WERI-Rb-1 (cell line): ENCODE data around the gene KIAA1210.
"Not testable (repeated sequence)": the region's sequence is repeated elsewhere in the genome, so short reads cannot be mapped to it uniquely, and the experiment has no call there.

Experiments used
- DNase-seq: peaks from one replicate; pipeline ENCODE4 v3.0.0-alpha.2; 2020
- H3K27ac ChIP-seq: fragments of 250-450 bp; sonication (Bioruptor Pico); 2 replicates; pipeline ENCODE4 v1.5.1; 2020; ENCODE audit warnings: mild to moderate bottlenecking, moderate library complexity
- H3K27me3 ChIP-seq: fragments of 250-450 bp; sonication (Bioruptor Pico); 2 replicates; pipeline ENCODE4 v1.5.1; 2021; ENCODE audit warnings: mild to moderate bottlenecking, low read depth, moderate library complexity; ENCODE audit not compliant: insufficient read depth, severe bottlenecking
- H3K36me3 ChIP-seq: fragments of 250-450 bp; sonication (Bioruptor Pico); 2 replicates; pipeline ENCODE4 v1.5.1; 2020; ENCODE audit warnings: mild to moderate bottlenecking, moderate library complexity
- H3K4me3 ChIP-seq: 2 replicates; pipeline ENCODE4 v1.5.1; 2011; ENCODE audit warnings: low read depth, mild to moderate bottlenecking, control low read depth, low read length
- H3K9me3 ChIP-seq: fragments of 250-450 bp; sonication (Bioruptor Pico); 2 replicates; pipeline ENCODE4 v1.5.1; 2021; ENCODE audit warnings: mild to moderate bottlenecking, moderate library complexity; ENCODE audit not compliant: severe bottlenecking
- TF ChIP-seq, protein P1 (sequence below): IDR thresholded peaks from 2 replicates; pipeline ENCODE4 v1.5.1; 2011; ENCODE audit warnings: low read depth, mild to moderate bottlenecking, control low read depth, inconsistent platforms, low read length

The KIAA1210 gene

DNA sequence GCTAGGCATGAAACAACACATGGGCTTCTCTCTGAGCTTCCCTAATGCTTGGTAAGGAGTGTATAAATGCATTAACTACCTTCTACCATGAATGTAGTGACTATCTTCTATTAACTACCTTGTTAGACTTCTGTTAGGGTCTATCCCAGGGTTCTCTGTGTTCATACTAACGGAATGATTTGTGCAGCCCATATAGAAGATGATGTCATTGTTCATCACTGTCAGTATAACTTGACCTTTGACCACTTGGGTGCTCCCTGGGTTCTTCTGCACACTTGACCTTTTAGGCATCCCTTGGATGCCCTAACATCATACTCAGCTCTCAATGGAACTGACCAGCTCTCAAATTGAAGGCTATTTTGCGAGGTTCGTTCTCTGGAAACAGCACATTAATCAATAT lies 85.6 kb downstream of the KIAA1210 start:
- no peaks in the 10 kb centered on the region for H3K36me3 ChIP-seq
- H3K4me3 ChIP-seq = no peak overlapping the region
- H3K27ac ChIP-seq = no peak overlapping the region
- DNase-seq = no peak
- TF ChIP-seq, protein P1, sequence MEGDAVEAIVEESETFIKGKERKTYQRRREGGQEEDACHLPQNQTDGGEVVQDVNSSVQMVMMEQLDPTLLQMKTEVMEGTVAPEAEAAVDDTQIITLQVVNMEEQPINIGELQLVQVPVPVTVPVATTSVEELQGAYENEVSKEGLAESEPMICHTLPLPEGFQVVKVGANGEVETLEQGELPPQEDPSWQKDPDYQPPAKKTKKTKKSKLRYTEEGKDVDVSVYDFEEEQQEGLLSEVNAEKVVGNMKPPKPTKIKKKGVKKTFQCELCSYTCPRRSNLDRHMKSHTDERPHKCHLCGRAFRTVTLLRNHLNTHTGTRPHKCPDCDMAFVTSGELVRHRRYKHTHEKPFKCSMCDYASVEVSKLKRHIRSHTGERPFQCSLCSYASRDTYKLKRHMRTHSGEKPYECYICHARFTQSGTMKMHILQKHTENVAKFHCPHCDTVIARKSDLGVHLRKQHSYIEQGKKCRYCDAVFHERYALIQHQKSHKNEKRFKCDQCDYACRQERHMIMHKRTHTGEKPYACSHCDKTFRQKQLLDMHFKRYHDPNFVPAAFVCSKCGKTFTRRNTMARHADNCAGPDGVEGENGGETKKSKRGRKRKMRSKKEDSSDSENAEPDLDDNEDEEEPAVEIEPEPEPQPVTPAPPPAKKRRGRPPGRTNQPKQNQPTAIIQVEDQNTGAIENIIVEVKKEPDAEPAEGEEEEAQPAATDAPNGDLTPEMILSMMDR = no peak
- peaks cover 41% of the 10 kb centered on the region for H3K27me3 ChIP-seq
- no peaks in the 10 kb centered on the region for H3K9me3 ChIP-seq

GRCh38 chrX:119041175-119041574 lies 86.4 kb downstream of the KIAA1210 start:
- DNase-seq = no peak
- H3K4me3 ChIP-seq = no peak overlapping the region
- no peak overlapping the region for H3K27ac ChIP-seq
- peaks cover 38% of the 10 kb centered on the region for H3K27me3 ChIP-seq
- H3K36me3 ChIP-seq = no peaks in the 10 kb centered on the region
- TF ChIP-seq, protein P1 = no peak
- H3K9me3 ChIP-seq = no peaks in the 10 kb centered on the region

- Histone ChIP-seq H3K9me3 (no peaks in the 10 kb centered on the region), H3K27me3 (peaks cover 36% of the 10 kb centered on the region), H3K27ac (no peak overlapping the region), H3K36me3 (no peaks in the 10 kb centered on the region), H3K4me3 (no peak overlapping the region)
- DNase-seq = no peak
- TF ChIP-seq, protein P1 = no peak
These were observed 87.2 kb downstream of the KIAA1210 start for GRCh38 chrX:119040432-119040831.

DNA sequence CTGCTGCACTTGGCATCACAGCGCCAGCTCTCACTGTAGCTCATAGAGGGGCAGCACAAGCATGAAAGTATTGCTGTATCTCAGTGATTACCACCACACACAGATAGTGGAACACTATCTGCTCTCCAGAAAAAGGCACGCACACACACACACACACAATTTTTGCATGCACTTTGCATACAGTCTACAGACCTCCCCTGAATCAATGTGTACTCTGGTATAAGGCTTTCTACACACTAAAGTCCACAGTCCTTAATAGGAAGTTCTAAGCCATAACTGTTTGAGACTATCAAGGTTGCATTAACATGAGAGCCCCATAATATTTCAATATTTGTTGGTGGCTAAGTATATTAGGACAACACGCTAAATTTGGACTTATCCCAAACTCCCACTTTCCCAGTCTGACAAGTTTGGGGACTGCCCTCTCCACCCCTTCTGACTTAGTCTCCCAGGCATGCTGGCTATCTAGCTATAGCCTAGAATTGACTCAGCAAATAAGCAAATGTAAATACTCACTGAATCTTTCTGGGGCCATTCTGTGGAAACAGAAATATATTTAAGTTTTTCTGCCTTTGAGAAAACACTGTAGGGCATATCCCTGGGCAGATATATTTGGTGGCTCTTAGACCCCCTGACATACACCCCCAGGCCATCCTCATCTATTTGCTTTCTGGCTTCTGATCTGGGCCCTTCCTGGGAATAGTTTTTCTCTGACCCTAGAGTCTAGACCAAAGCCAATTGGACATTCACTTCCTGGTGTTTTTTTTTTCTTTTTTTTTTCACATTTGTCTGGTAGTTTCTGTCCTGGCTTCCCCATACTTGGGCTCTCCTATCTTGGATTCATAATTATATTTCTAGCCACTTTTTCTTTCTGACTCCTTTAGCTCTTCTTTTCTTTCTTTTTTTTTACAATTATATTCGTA lies 91.2 kb downstream of the KIAA1210 start:
- no peak for DNase-seq
- H3K4me3 ChIP-seq = no peak overlapping the region
- H3K27ac ChIP-seq = no peak overlapping the region
- TF ChIP-seq, protein P1 = no peak
- H3K9me3 ChIP-seq = no peaks in the 10 kb centered on the region
- peaks cover 24% of the 10 kb centered on the region for H3K27me3 ChIP-seq
- no peaks in the 10 kb centered on the region for H3K36me3 ChIP-seq

DNA sequence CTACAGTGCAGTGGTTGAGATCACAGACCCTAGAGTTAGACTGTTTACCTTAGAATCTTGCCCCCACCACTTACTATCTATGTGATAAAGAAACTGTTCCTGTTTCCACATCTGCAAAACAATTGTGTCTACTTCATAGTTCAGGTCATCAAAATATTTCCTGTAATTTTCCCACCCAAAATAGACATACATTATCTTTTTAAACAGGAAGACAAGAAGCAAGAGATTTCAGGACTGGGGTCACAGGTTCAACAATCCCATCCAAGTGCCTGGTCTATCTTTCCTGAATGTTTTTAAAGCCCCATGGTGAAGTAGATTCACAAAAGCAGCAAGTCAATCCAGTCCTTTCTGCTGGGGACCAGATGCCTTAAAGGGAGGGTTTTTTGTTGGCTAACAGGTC lies 96.6 kb downstream of the KIAA1210 start:
- Histone ChIP-seq H3K9me3 (no peaks in the 10 kb centered on the region), H3K27ac (no peak overlapping the region), H3K4me3 (no peak overlapping the region), H3K27me3 (peaks cover 14% of the 10 kb centered on the region), H3K36me3 (no peaks in the 10 kb centered on the region)
- no peak for DNase-seq
- TF ChIP-seq, protein P1 = no peak

DNA sequence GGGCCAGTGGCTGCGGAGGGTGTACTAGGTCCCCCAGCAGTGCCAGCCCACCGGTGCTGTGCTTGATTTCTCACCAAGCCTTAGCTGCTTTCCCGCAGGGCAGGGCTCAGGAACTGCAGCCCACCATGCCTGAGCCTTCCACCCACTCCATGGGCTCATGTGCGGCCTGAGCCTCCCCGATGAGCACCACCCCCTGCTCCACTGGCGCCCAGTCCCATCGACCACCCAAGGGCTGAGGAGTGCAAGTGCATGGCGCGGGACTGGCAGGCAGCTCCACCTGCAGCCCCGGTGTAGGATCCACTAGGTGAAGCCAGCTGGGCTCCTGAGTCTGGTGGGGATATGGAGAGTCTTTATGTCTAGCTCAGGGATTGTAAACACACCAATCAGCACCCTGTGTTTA lies 98.0 kb downstream of the KIAA1210 start:
- DNase-seq, H3K4me3 ChIP-seq, H3K36me3 ChIP-seq, H3K9me3 ChIP-seq, H3K27ac ChIP-seq: not testable (repeated sequence)
- peaks cover 18% of the 10 kb centered on the region for H3K27me3 ChIP-seq
